ENCODE data around the gene PSD2. TPM values are rescaled to one million over a fixed set of nuclear protein-coding genes. Genes with fewer than 3 reads are reported as not detected.

The PSD2 gene
- total RNA-seq, 2 experiments from 2014 or later, result not detected

DNA sequence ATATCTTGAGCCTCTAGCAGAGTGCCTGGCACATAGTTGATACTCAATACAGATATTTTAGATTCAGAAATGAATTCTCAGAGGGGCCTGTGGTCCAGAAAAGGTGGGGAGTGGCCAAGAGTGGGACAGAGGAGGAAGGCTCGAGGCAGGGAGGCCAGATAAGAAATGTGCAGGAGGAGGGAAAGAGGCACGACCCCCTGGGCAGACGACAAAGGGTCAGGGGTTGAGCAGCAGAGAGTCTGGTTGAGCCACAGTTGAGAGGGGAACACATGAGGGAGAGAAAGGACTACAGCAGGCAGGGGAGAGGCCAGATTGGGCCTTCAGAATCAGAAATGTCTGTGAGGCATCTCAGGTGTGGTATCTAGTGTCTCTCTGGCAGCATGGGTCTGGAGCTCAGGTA lies 89.1 kb downstream of the PSD2 start:
- H3K9me3 Mint-ChIP-seq, result no peaks in the 10 kb centered on the region
- H3K4me1 Mint-ChIP-seq (ENCODE audit: low read depth), result no peaks in the 10 kb centered on the region
- intact Hi-C loops (cut with micrococcal nuclease), result no loop called here
- H3K27ac Mint-ChIP-seq, result no peak overlapping the region
- CTCF ChIA-PET, result interaction anchor here (0.7 kb wide), 1 partner anchor 175 kb away, joined by 3 read pairs; no protein-coding TSS in a partner anchor
- DNase-seq, result no peak
- no peaks in the 10 kb centered on the region for H3K36me3 Mint-ChIP-seq (ENCODE audit: low read depth)
- no peak overlapping the region for H3K4me3 Mint-ChIP-seq
- no peaks in the 10 kb centered on the region for H3K27me3 Mint-ChIP-seq (ENCODE audit: low read depth)

DNA sequence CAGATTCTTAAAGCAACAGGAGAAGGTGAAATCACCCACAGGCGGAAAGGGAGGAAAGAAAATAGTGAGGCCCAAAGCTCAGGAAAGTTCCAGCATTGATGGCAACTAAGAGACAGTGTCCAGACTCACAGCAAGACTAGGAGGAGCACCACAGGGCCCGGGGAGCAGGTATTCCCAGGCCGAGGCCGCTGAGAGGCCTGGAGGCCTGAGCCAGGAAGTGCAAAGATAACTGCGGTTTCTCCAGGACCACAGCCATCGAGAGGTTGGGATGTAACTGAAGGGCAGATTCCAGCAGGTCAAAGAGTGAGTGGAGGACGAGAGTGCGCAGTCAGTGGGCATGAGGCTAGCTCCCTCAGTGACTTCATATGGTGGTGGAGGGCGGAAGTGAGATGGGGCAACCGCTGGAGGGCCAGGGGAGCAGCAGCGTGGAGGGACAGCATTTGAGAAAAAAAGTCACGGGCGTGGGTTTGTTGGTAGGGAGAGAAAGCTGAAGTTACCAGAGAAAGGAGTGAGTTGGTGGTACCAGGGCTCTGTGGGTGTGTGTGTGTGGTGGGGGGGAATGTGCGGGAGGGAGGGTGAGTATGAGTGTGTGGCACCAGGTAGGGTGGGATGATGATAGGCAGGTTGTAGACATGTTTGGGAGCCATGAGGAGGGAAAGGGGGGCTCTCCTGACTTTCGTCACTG lies 89.7 kb downstream of the PSD2 start:
- Mint-ChIP-seq H3K4me3 (no peak overlapping the region), H3K9me3 (no peaks in the 10 kb centered on the region), H3K27ac (no peak overlapping the region), H3K36me3 (ENCODE audit: low read depth) (no peaks in the 10 kb centered on the region), H3K4me1 (ENCODE audit: low read depth) (no peaks in the 10 kb centered on the region), H3K27me3 (ENCODE audit: low read depth) (peaks cover 1% of the 10 kb centered on the region)
- CTCF ChIA-PET, result interaction anchor here (1.1 kb wide), 1 partner anchor 10 kb away, joined by 3 read pairs; no protein-coding TSS in a partner anchor
- no peak for DNase-seq
- intact Hi-C loops (cut with micrococcal nuclease), result no loop called here

DNA sequence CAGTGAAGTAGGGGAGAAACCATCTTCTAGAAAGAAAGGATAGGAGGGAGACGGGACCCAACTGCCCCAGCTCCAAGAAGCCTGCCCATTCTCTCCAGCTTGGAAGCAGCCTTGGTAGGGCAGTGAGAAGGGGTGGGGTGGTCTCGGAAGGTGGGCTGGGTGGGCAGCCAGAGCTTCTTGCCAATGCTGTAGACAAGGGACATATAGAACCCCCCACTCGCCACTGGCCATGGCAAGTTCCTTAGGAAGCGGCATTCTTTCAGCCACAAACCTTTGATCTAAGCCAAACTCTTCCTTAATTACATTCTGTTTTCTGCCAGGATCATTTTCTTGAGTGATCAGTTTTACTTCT lies 90.2 kb downstream of the PSD2 start:
- H3K4me3 Mint-ChIP-seq, result no peak overlapping the region
- CTCF ChIA-PET, result interaction anchor here (1.1 kb wide), 1 partner anchor 11 kb away, joined by 3 read pairs; no protein-coding TSS in a partner anchor
- no peak overlapping the region for H3K27ac Mint-ChIP-seq
- DNase-seq, result no peak
- intact Hi-C loops (cut with micrococcal nuclease), result no loop called here
- no peaks in the 10 kb centered on the region for H3K9me3 Mint-ChIP-seq
- H3K4me1 Mint-ChIP-seq (ENCODE audit: low read depth), result no peaks in the 10 kb centered on the region
- H3K36me3 Mint-ChIP-seq (ENCODE audit: low read depth), result no peaks in the 10 kb centered on the region
- H3K27me3 Mint-ChIP-seq (ENCODE audit: low read depth), result peaks cover 2% of the 10 kb centered on the region

GRCh38 chr5:139886213-139886612 lies 90.6 kb downstream of the PSD2 start:
- no peaks in the 10 kb centered on the region for H3K36me3 Mint-ChIP-seq (ENCODE audit: low read depth)
- intact Hi-C loops (cut with micrococcal nuclease), result no loop called here
- CTCF ChIA-PET, result interaction anchor here (1.1 kb wide), 1 partner anchor 11 kb away, joined by 3 read pairs; no protein-coding TSS in a partner anchor
- peaks cover 2% of the 10 kb centered on the region for H3K27me3 Mint-ChIP-seq (ENCODE audit: low read depth)
- no peaks in the 10 kb centered on the region for H3K9me3 Mint-ChIP-seq
- H3K4me3 Mint-ChIP-seq, result no peak overlapping the region
- DNase-seq, result no peak
- H3K27ac Mint-ChIP-seq, result no peak overlapping the region
- H3K4me1 Mint-ChIP-seq (ENCODE audit: low read depth), result no peaks in the 10 kb centered on the region

DNA sequence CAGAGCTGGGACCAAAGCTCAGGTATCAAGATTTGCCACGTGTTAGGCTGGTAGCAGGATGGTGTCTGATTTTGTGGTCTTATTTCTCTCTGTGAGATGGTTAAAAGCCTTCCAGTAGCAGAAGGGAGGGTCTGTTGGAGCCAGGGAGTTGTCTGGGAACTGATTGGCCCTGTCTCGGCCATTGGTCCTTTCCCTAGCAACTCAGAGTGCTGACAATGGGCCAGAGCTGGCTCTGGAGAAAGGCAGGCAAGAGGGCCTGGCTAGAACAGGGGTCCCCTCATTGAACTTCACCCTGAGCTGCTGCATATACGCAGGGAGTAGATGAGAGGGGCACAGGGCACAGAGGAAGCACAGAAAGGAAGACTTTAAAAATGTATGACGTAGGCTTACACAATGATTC lies 92.8 kb downstream of the PSD2 start:
- H3K9me3 Mint-ChIP-seq, result no peaks in the 10 kb centered on the region
- CTCF ChIA-PET, result interaction anchor here (1.2 to 1.4 kb wide), 2 partner anchors 78 to 98 kb away, joined by 3 to 5 read pairs; no protein-coding TSS in a partner anchor
- H3K36me3 Mint-ChIP-seq (ENCODE audit: low read depth), result no peaks in the 10 kb centered on the region

DNA sequence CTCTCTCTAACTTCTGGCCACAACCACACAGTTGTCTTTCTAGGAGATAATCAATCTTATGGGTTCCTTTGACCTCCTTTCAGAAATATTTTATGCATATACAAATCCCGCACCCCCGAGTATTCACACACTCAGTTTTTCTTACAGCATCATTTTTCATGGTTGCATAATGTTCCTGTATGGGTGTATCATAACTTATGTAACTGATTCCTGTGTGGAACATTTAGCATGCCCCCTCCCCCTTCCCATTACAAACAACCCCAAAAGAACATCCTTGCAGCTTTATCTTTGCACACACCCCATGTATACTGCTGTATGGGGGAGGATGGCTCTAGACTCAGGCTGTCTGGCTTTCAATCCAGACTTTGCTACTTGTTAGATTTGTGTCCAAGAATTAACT lies 93.8 kb downstream of the PSD2 start:
- no peak for DNase-seq
- no peaks in the 10 kb centered on the region for H3K4me1 Mint-ChIP-seq (ENCODE audit: low read depth)
- CTCF ChIA-PET, result no interaction called here
- H3K27ac Mint-ChIP-seq, result no peak overlapping the region
- no peak overlapping the region for H3K4me3 Mint-ChIP-seq
- H3K9me3 Mint-ChIP-seq, result no peaks in the 10 kb centered on the region
- peaks cover 2% of the 10 kb centered on the region for H3K27me3 Mint-ChIP-seq (ENCODE audit: low read depth)
- H3K36me3 Mint-ChIP-seq (ENCODE audit: low read depth), result no peaks in the 10 kb centered on the region
- intact Hi-C loops (cut with micrococcal nuclease), result no loop called here

More for the DNA sequence above, 92.8 kb downstream of the PSD2 start:
- Mint-ChIP-seq H3K4me3 (no peak overlapping the region), H3K27me3 (ENCODE audit: low read depth) (peaks cover 2% of the 10 kb centered on the region), H3K27ac (no peak overlapping the region), H3K4me1 (ENCODE audit: low read depth) (no peaks in the 10 kb centered on the region)
- intact Hi-C loops (cut with micrococcal nuclease), result no loop called here
- DNase-seq, result no peak

- intact Hi-C loops (cut with micrococcal nuclease), result no loop called here
- Mint-ChIP-seq H3K9me3 (no peaks in the 10 kb centered on the region), H3K27ac (no peak overlapping the region), H3K36me3 (ENCODE audit: low read depth) (no peaks in the 10 kb centered on the region), H3K27me3 (ENCODE audit: low read depth) (peaks cover 4% of the 10 kb centered on the region), H3K4me3 (no peak overlapping the region), H3K4me1 (ENCODE audit: low read depth) (no peaks in the 10 kb centered on the region)
- CTCF ChIA-PET, result interaction anchor here (1.4 kb wide), 1 partner anchor 75 kb away, joined by 6 read pairs; no protein-coding TSS in a partner anchor
- DNase-seq, result no peak
These were observed 98.3 kb downstream of the PSD2 start for GRCh38 chr5:139893873-139894272.

Other genes with a start within 250 kb of the PSD2 start
- 100 to 1,000 TPM; 221 to 243 TPM for gene UBE2D2, start 234.5 kb upstream of the PSD2 start, total RNA-seq
- gene CXXC5, start 147.5 kb upstream of the PSD2 start, total RNA-seq, result 1 to 10 TPM; 1.2 to 1.7 TPM
- not detected for gene NRG2, start 247.5 kb downstream of the PSD2 start, total RNA-seq

Data from activated naive CD4-positive, alpha-beta T cell treated with anti-CD3 and anti-CD28 coated beads for 36 hours (primary cell).